ENCODE results near the gene AFAP1.

AFAP1 gene

GRCh38 chr4:7838136-7838782 is 101.4 kb downstream of the AFAP1 start:
- Histone ChIP-seq H3K9ac (ENCODE audit: low read length in 2 of 2) (no peak overlapping the region), H3K27ac (ENCODE audit: low read length) (no peak overlapping the region), H3K9me3 (ENCODE audit: control insufficient read depth in 2 of 2, low read length in 2 of 2) (no peaks in the 10 kb centered on the region), H3K27me3 (ENCODE audit: control insufficient read depth in 1 of 2, insufficient read depth in 2 of 2, low read length in 2 of 2) (no peaks in the 10 kb centered on the region), H3K36me3 (ENCODE audit: control insufficient read depth in 2 of 2, insufficient read depth in 2 of 2, low read length in 2 of 2) (peaks cover 4 to 21% of the 10 kb centered on the region in 2 donors), H3K4me1 (ENCODE audit: control insufficient read depth, insufficient read depth, low read length) (peaks cover 13% of the 10 kb centered on the region), H3K4me3 (ENCODE audit: low read length in 2 of 2) (no peak overlapping the region)

GRCh38 chr4:7837597-7838135 is 102.0 kb downstream of the AFAP1 start:
- Histone ChIP-seq H3K27ac (ENCODE audit: low read length) (no peak overlapping the region), H3K9me3 (ENCODE audit: control insufficient read depth in 2 of 2, low read length in 2 of 2) (no peaks in the 10 kb centered on the region)

GRCh38 chr4:7831858-7832730 is 107.6 kb downstream of the AFAP1 start:
- peaks cover 13% of the 10 kb centered on the region for H3K4me1 ChIP-seq (ENCODE audit: control insufficient read depth, insufficient read depth, low read length)
- H3K27ac ChIP-seq (ENCODE audit: low read length) = peak overlapping the region; percentile 13
- no peaks in the 10 kb centered on the region for H3K9me3 ChIP-seq (ENCODE audit: control insufficient read depth in 2 of 2, low read length in 2 of 2)
- H3K27me3 ChIP-seq (ENCODE audit: control insufficient read depth in 1 of 2, insufficient read depth in 2 of 2, low read length in 2 of 2) = no peaks in the 10 kb centered on the region
- peak overlapping the region in 1 of 2 donors; percentile 26 for H3K9ac ChIP-seq (ENCODE audit: low read length in 2 of 2)
- peaks cover 9% of the 10 kb centered on the region in 2 donors for H3K36me3 ChIP-seq (ENCODE audit: control insufficient read depth in 2 of 2, insufficient read depth in 2 of 2, low read length in 2 of 2)
- no peak overlapping the region for H3K4me3 ChIP-seq (ENCODE audit: low read length in 2 of 2)

More at GRCh38 chr4:7837597-7838135, 102.0 kb downstream of the AFAP1 start:
- Histone ChIP-seq H3K4me3 (ENCODE audit: low read length in 2 of 2) (no peak overlapping the region), H3K27me3 (ENCODE audit: control insufficient read depth in 1 of 2, insufficient read depth in 2 of 2, low read length in 2 of 2) (no peaks in the 10 kb centered on the region), H3K36me3 (ENCODE audit: control insufficient read depth in 2 of 2, insufficient read depth in 2 of 2, low read length in 2 of 2) (peaks cover 4 to 21% of the 10 kb centered on the region in 2 donors), H3K4me1 (ENCODE audit: control insufficient read depth, insufficient read depth, low read length) (peaks cover 7% of the 10 kb centered on the region), H3K9ac (ENCODE audit: low read length in 2 of 2) (no peak overlapping the region)

GRCh38 chr4:7831330-7831729 is 108.3 kb downstream of the AFAP1 start:
- Histone ChIP-seq H3K4me3 (ENCODE audit: low read length in 2 of 2) (no peak overlapping the region), H3K27ac (ENCODE audit: low read length) (peak overlapping the region; percentile 13), H3K4me1 (ENCODE audit: control insufficient read depth, insufficient read depth, low read length) (peaks cover 13% of the 10 kb centered on the region), H3K36me3 (ENCODE audit: control insufficient read depth in 2 of 2, insufficient read depth in 2 of 2, low read length in 2 of 2) (peaks cover 10 to 15% of the 10 kb centered on the region in 2 donors), H3K27me3 (ENCODE audit: control insufficient read depth in 1 of 2, insufficient read depth in 2 of 2, low read length in 2 of 2) (no peaks in the 10 kb centered on the region), H3K9me3 (ENCODE audit: control insufficient read depth in 2 of 2, low read length in 2 of 2) (no peaks in the 10 kb centered on the region), H3K9ac (ENCODE audit: low read length in 2 of 2) (peak overlapping the region in 1 of 2 donors; percentile 26)

GRCh38 chr4:7830747-7831146 is 108.9 kb downstream of the AFAP1 start:
- H3K9me3 ChIP-seq (ENCODE audit: control insufficient read depth in 2 of 2, low read length in 2 of 2) = no peaks in the 10 kb centered on the region
- H3K27ac ChIP-seq (ENCODE audit: low read length) = no peak overlapping the region
- H3K27me3 ChIP-seq (ENCODE audit: control insufficient read depth in 1 of 2, insufficient read depth in 2 of 2, low read length in 2 of 2) = no peaks in the 10 kb centered on the region
- H3K9ac ChIP-seq (ENCODE audit: low read length in 2 of 2) = peak overlapping the region in 1 of 2 donors; percentile 26
- H3K4me1 ChIP-seq (ENCODE audit: control insufficient read depth, insufficient read depth, low read length) = peaks cover 13% of the 10 kb centered on the region
- peaks cover 8 to 19% of the 10 kb centered on the region in 2 donors for H3K36me3 ChIP-seq (ENCODE audit: control insufficient read depth in 2 of 2, insufficient read depth in 2 of 2, low read length in 2 of 2)
- H3K4me3 ChIP-seq (ENCODE audit: low read length in 2 of 2) = no peak overlapping the region

GRCh38 chr4:7829652-7830580 is 109.7 kb downstream of the AFAP1 start:
- no peak overlapping the region for H3K27ac ChIP-seq (ENCODE audit: low read length)
- H3K27me3 ChIP-seq (ENCODE audit: control insufficient read depth in 1 of 2, insufficient read depth in 2 of 2, low read length in 2 of 2) = no peaks in the 10 kb centered on the region
- peaks cover 8 to 19% of the 10 kb centered on the region in 2 donors for H3K36me3 ChIP-seq (ENCODE audit: control insufficient read depth in 2 of 2, insufficient read depth in 2 of 2, low read length in 2 of 2)

GRCh38 chr4:7828793-7829301 is 110.8 kb downstream of the AFAP1 start:
- Histone ChIP-seq H3K4me1 (ENCODE audit: control insufficient read depth, insufficient read depth, low read length) (peaks cover 22% of the 10 kb centered on the region), H3K27ac (ENCODE audit: low read length) (peak overlapping the region; percentile 71), H3K9me3 (ENCODE audit: control insufficient read depth in 2 of 2, low read length in 2 of 2) (no peaks in the 10 kb centered on the region), H3K4me3 (ENCODE audit: low read length in 2 of 2) (no peak overlapping the region), H3K9ac (ENCODE audit: low read length in 2 of 2) (no peak overlapping the region), H3K27me3 (ENCODE audit: control insufficient read depth in 1 of 2, insufficient read depth in 2 of 2, low read length in 2 of 2) (no peaks in the 10 kb centered on the region), H3K36me3 (ENCODE audit: control insufficient read depth in 2 of 2, insufficient read depth in 2 of 2, low read length in 2 of 2) (peaks cover 10 to 19% of the 10 kb centered on the region in 2 donors)

More at GRCh38 chr4:7829652-7830580, 109.7 kb downstream of the AFAP1 start:
- Histone ChIP-seq H3K4me3 (ENCODE audit: low read length in 2 of 2) (no peak overlapping the region), H3K9me3 (ENCODE audit: control insufficient read depth in 2 of 2, low read length in 2 of 2) (no peaks in the 10 kb centered on the region), H3K9ac (ENCODE audit: low read length in 2 of 2) (peak overlapping the region in 1 of 2 donors; percentile 2), H3K4me1 (ENCODE audit: control insufficient read depth, insufficient read depth, low read length) (peaks cover 13% of the 10 kb centered on the region)

- Histone ChIP-seq H3K4me1 (ENCODE audit: control insufficient read depth, insufficient read depth, low read length) (peaks cover 28% of the 10 kb centered on the region), H3K27me3 (ENCODE audit: control insufficient read depth in 1 of 2, insufficient read depth in 2 of 2, low read length in 2 of 2) (no peaks in the 10 kb centered on the region), H3K4me3 (ENCODE audit: low read length in 2 of 2) (no peak overlapping the region), H3K9ac (ENCODE audit: low read length in 2 of 2) (no peak overlapping the region), H3K27ac (ENCODE audit: low read length) (peak overlapping the region; percentile 71), H3K9me3 (ENCODE audit: control insufficient read depth in 2 of 2, low read length in 2 of 2) (no peaks in the 10 kb centered on the region), H3K36me3 (ENCODE audit: control insufficient read depth in 2 of 2, insufficient read depth in 2 of 2, low read length in 2 of 2) (peaks cover 10 to 19% of the 10 kb centered on the region in 2 donors)
Observed at GRCh38 chr4:7828011-7828720, 111.5 kb downstream of the AFAP1 start.

GRCh38 chr4:7827566-7827965 is 112.1 kb downstream of the AFAP1 start:
- Histone ChIP-seq H3K9ac (ENCODE audit: low read length in 2 of 2) (no peak overlapping the region), H3K27me3 (ENCODE audit: control insufficient read depth in 1 of 2, insufficient read depth in 2 of 2, low read length in 2 of 2) (no peaks in the 10 kb centered on the region), H3K36me3 (ENCODE audit: control insufficient read depth in 2 of 2, insufficient read depth in 2 of 2, low read length in 2 of 2) (peaks cover 10 to 19% of the 10 kb centered on the region in 2 donors), H3K4me3 (ENCODE audit: low read length in 2 of 2) (no peak overlapping the region), H3K4me1 (ENCODE audit: control insufficient read depth, insufficient read depth, low read length) (peaks cover 33% of the 10 kb centered on the region), H3K27ac (ENCODE audit: low read length) (no peak overlapping the region), H3K9me3 (ENCODE audit: control insufficient read depth in 2 of 2, low read length in 2 of 2) (no peaks in the 10 kb centered on the region)
